GM12892 (cell line): ENCODE results near the gene VKORC1L1.

Source experiments
- POLR2A ChIP-seq: IDR thresholded peaks from 2 replicates; pipeline ENCODE4 v1.6.1; 2011; ENCODE audit warnings: low read depth, low read length, control low read depth
- POLR2AphosphoS5 ChIP-seq: IDR thresholded peaks from 2 replicates; pipeline ENCODE4 v1.6.1; 2011; ENCODE audit warnings: low read depth, low read length, control low read depth
- TAF1 ChIP-seq: IDR thresholded peaks from 2 replicates; pipeline ENCODE4 v1.6.1; 2011; ENCODE audit warnings: low read depth, mild to moderate bottlenecking, control low read depth, low read length, borderline replicate concordance

DNA sequence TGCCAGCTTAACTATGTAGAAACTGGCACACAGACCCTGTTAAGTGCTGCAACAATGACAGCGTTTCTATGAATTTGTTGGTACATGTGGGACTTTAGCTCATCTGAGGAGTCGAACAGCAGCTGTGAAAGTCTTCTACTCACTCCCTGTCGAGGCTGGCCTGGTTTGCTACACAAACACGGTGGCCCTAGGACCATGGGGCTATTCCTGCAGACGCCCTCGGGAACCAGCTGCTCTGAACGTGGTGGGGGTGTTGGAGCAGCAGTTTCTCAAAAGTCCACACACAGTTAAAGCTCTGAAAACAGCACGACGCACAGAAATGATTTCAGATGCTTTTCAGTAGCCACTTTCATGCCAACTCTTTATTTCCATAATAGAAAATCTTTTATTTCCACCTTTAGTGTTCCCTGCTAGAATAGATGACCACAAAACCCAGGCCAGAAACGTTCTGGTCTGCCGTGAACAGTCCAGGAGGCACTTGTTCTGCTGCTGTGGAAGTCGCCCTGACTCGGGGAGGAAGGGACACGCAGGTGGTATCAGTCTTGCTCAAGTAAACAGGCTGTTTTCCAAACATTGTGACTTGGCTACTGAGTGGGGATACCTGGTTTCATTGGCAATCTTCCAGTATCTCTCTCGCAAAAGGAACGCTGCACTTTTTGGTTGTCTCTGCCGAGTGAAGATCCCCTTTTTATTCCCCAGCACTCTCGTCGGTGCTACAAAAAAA, 87.6 kb downstream of the VKORC1L1 start:
- TF ChIP-seq POLR2A (no peak), TAF1 (no peak), POLR2AphosphoS5 (0 out of 2 replicates have a peak, but pooled peaks have one; percentile 16)
